KMS-11 (cell line): ENCODE results near the gene SAFB.

Experiments used
- H2AFZ ChIP-seq: fragments of 200-600 bp; sonication (generic); 2 replicates; pipeline ENCODE4 v1.6.1; 2016; ENCODE audit warnings: antibody characterized with exemption, mixed run types, low read depth
- H3K27ac ChIP-seq: fragments of 200-600 bp; sonication (generic); 2 replicates; pipeline ENCODE4 v1.6.1; 2016; ENCODE audit warnings: mild to moderate bottlenecking, mixed run types
- H3K27me3 ChIP-seq: fragments of 200-600 bp; sonication (generic); 2 replicates; pipeline ENCODE4 v1.6.1; 2017; ENCODE audit warnings: mild to moderate bottlenecking, low read depth, mixed run types, moderate library complexity; ENCODE audit not compliant: insufficient read depth
- H3K36me3 ChIP-seq: fragments of 200-600 bp; sonication (generic); 2 replicates; pipeline ENCODE4 v1.6.1; 2017; ENCODE audit warnings: mild to moderate bottlenecking, mixed run types; ENCODE audit not compliant: insufficient read depth
- H3K4me1 ChIP-seq: fragments of 200-600 bp; sonication (generic); 2 replicates; pipeline ENCODE4 v1.6.1; 2016; ENCODE audit warnings: mild to moderate bottlenecking, low read depth, mixed run types; ENCODE audit not compliant: poor library complexity, severe bottlenecking
- H3K4me2 ChIP-seq: fragments of 200-600 bp; sonication (generic); 2 replicates; pipeline ENCODE4 v1.7.0; 2016; ENCODE audit warnings: mild to moderate bottlenecking, mixed run types
- H3K4me3 ChIP-seq: fragments of 200-600 bp; sonication (generic); IDR thresholded peaks from 2 replicates; pipeline ENCODE4 v1.6.1; 2017; ENCODE audit warnings: low read depth, low read length, mixed read lengths; ENCODE audit not compliant: insufficient read depth
- H3K79me2 ChIP-seq: fragments of 200-600 bp; sonication (generic); 2 replicates; pipeline ENCODE4 v1.6.1; 2016; ENCODE audit warnings: low read depth, mixed run types; ENCODE audit not compliant: insufficient read depth
- H3K9ac ChIP-seq: fragments of 200-600 bp; sonication (generic); 2 replicates; pipeline ENCODE4 v1.6.1; 2016; ENCODE audit warnings: mild to moderate bottlenecking, mixed run types
- H4K20me1 ChIP-seq: fragments of 200-600 bp; sonication (generic); 2 replicates; pipeline ENCODE4 v1.6.1; 2016; ENCODE audit warnings: mild to moderate bottlenecking, mixed run types; ENCODE audit not compliant: insufficient read depth
- TF ChIP-seq, protein P1 (sequence below): fragments of 200-600 bp; sonication (generic); conservative IDR thresholded peaks from 2 replicates; pipeline ENCODE4 v1.6.1; 2017; ENCODE audit warnings: low read depth, mild to moderate bottlenecking, antibody characterized with exemption, low read length, moderate library complexity, mixed read lengths

SAFB gene

DNA sequence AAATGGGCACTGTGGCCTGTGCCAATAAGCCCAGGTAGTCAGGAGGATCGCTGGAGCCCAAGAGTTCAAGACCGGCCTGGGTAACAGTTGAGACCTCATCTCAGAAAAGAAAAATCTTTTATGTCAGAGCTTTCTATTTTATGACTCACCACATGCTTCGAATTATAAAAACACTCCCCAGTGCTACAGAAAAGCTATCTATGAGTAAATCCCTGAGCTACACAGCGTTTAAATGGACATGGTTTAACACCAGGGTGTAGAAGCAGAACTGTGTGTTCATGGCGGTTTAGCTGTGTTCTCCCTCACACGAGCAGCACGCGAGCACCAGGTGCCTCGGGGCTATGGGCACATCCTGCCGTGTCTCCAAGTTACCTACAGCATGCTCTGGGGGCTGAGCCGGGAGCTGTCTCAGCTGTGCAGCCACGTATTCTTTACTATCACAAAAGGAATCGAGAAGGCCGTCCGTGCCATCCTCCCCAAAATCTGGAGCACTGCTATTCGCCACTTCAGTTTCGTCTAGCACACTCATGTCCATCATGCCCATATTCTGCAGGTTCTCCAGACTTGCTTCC lies 7.0 kb upstream of the SAFB start:
- no peaks in the 10 kb centered on the region for H3K27me3 ChIP-seq
- H2AFZ ChIP-seq, result no peak overlapping the region
- H3K4me1 ChIP-seq, result peaks cover 12% of the 10 kb centered on the region
- TF ChIP-seq, protein P1, sequence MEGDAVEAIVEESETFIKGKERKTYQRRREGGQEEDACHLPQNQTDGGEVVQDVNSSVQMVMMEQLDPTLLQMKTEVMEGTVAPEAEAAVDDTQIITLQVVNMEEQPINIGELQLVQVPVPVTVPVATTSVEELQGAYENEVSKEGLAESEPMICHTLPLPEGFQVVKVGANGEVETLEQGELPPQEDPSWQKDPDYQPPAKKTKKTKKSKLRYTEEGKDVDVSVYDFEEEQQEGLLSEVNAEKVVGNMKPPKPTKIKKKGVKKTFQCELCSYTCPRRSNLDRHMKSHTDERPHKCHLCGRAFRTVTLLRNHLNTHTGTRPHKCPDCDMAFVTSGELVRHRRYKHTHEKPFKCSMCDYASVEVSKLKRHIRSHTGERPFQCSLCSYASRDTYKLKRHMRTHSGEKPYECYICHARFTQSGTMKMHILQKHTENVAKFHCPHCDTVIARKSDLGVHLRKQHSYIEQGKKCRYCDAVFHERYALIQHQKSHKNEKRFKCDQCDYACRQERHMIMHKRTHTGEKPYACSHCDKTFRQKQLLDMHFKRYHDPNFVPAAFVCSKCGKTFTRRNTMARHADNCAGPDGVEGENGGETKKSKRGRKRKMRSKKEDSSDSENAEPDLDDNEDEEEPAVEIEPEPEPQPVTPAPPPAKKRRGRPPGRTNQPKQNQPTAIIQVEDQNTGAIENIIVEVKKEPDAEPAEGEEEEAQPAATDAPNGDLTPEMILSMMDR, result no peak
- H3K9ac ChIP-seq, result no peak overlapping the region
- H3K4me2 ChIP-seq, result no peak overlapping the region
- H3K79me2 ChIP-seq, result peaks cover 45% of the 10 kb centered on the region
- no peak overlapping the region for H3K27ac ChIP-seq
- 0 out of 2 replicates have a peak, but pooled peaks cover 6% of the 10 kb centered on the region for H4K20me1 ChIP-seq
- H3K4me3 ChIP-seq, result no peak overlapping the region
- H3K36me3 ChIP-seq, result peaks cover 15% of the 10 kb centered on the region; the same call in 1 of the 2 replicates

DNA sequence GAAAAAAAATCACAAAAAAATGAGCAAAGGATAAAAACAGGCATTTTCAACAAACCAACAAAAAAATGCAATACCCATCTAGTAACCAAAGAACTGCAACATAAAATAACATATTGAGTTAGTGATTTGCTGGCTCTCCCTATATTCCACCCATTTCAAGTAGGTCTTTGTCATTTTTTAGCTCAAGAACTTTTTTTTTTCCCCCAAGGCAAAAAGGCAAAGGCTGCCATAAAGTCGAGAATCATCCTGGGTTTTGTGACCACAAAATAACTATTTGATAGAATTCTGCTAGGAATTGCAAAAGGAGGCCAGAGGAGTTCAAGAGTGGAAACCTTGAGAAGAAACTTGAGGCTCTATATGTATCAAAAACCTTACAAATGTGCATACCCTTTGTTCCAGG lies 5.8 kb upstream of the SAFB start:
- Histone ChIP-seq H3K36me3 (peaks cover 12% of the 10 kb centered on the region; the same call in 1 of the 2 replicates), H3K9ac (no peak overlapping the region), H3K27me3 (no peaks in the 10 kb centered on the region), H4K20me1 (0 out of 2 replicates have a peak, but pooled peaks cover 6% of the 10 kb centered on the region), H3K27ac (no peak overlapping the region), H2AFZ (no peak overlapping the region), H3K4me2 (no peak overlapping the region), H3K4me3 (no peak overlapping the region), H3K79me2 (peaks cover 57% of the 10 kb centered on the region), H3K4me1 (peaks cover 18% of the 10 kb centered on the region)
- TF ChIP-seq, protein P1, result no peak

DNA sequence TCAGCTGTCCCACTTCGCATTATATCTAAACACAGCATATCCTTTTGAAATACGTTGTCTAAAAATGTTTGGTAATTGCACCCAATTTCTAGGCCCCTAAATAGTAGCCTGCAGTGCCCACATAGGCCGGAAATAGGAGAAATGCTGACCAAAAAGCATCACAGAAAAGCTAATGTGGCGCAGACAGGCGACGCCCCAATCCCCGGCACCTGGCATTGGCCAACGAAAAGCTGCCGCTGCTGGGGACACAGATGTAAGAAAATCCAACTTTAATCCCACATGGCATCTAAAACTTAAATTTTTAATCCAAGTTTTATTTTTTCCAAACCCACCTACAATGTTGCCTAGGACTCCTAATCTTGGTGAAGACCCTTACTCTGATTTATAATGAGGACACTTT lies 4.3 kb upstream of the SAFB start:
- no peak overlapping the region for H2AFZ ChIP-seq
- H3K9ac ChIP-seq, result no peak overlapping the region
- 0 out of 2 replicates have a peak, but pooled peaks cover 6% of the 10 kb centered on the region for H4K20me1 ChIP-seq
- TF ChIP-seq, protein P1, result no peak
- no peaks in the 10 kb centered on the region for H3K27me3 ChIP-seq
- H3K36me3 ChIP-seq, result peaks cover 4% of the 10 kb centered on the region; the same call in 1 of the 2 replicates
- no peak overlapping the region; the same call in 1 of the 2 replicates for H3K4me2 ChIP-seq
- no peak overlapping the region for H3K4me3 ChIP-seq
- H3K4me1 ChIP-seq, result peaks cover 18% of the 10 kb centered on the region
- H3K27ac ChIP-seq, result no peak overlapping the region
- peaks cover 66% of the 10 kb centered on the region for H3K79me2 ChIP-seq

DNA sequence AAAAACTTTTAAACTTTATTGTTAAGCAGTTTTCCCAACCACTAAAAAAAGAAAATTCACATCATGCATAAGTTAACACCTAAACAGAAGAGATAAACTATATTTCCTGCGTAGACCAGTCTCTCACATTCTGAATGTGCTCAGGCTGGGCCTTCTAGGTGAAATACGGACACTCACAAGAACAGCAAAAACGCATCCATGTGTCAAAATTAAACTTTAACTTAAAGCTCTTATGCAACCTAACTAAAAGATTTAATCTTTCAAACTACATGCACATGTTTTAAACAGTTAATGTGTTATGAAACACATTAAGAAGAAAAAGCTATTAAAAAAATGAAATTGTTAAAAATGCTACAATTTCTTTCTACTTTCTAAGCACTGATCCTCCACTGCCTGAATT lies 2.9 kb upstream of the SAFB start:
- peaks cover 24% of the 10 kb centered on the region for H3K4me1 ChIP-seq
- H3K4me2 ChIP-seq, result no peak overlapping the region
- H3K4me3 ChIP-seq, result no peak overlapping the region
- peaks cover 80% of the 10 kb centered on the region for H3K79me2 ChIP-seq
- H3K27me3 ChIP-seq, result no peaks in the 10 kb centered on the region
- TF ChIP-seq, protein P1, result no peak
- H4K20me1 ChIP-seq, result peaks cover 15% of the 10 kb centered on the region; the same call in 1 of the 2 replicates
- H3K9ac ChIP-seq, result no peak overlapping the region
- H3K36me3 ChIP-seq, result peaks cover 4% of the 10 kb centered on the region; the same call in 1 of the 2 replicates
- H2AFZ ChIP-seq, result no peak overlapping the region
- H3K27ac ChIP-seq, result no peak overlapping the region
